ENCODE results near the gene MCM7.
"Not testable (repeated sequence)": the region's sequence is repeated elsewhere in the genome, so short reads cannot be mapped to it uniquely, and the experiment has no call there.

Gene MCM7

DNA sequence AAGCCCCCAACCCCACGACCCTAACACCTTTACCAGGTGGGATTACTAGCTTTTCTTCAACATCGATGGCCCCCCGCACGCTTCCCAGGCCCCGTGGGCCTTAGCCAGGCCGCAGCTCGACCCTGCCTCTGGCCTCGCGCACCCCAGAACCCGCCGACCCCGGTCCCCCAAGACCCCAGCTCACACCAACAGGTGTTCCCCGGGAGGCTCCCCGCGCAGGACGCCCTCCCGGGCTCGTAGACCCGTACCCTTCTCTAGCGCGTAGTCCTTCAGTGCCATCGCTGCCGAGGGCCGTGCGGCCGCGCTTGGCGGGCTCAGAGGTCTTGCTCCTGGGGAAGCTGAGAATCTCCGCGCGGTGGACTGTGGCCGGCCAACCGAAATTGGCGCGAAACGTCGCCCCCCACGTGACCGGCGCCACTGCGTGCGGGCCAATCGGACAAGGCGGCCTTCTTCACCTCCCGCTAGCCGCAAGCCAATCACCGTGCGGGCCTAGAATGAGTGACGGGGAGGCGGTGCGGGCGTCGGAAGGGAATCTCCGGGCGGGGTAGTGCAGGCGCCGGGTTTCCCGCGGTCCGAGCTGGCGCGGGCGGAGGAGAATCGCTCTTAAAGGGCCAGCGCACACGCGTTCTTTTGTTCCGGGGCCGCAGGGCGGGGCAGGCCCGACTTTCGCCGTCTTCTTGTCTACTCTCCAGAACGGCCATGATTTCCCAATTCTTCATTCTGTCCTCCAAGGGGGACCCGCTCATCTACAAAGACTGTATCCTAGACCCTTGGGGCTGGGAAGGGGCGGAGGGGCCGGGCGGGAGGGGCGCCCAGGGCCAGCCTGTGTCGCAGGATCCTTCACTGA, at the start of gene MCM7, which contains the start of gene AP4M1:
Gene MCM7 (minus strand): TSS at position 382 of the 847 bp plus-strand sequence. CDS start 103 bp downstream, at position 279.
Gene AP4M1 (plus strand): TSS at position 628 of the 847 bp plus-strand sequence. CDS start 72 bp downstream, at position 700.
- in situ Hi-C loops (cut with MboI; ENCODE audit: low pct_unique_long_range_greater_than_20kb, low sequenced_read_pairs, unreplicated experiment): no loop called here
- TF ChIP-seq, protein P1, sequence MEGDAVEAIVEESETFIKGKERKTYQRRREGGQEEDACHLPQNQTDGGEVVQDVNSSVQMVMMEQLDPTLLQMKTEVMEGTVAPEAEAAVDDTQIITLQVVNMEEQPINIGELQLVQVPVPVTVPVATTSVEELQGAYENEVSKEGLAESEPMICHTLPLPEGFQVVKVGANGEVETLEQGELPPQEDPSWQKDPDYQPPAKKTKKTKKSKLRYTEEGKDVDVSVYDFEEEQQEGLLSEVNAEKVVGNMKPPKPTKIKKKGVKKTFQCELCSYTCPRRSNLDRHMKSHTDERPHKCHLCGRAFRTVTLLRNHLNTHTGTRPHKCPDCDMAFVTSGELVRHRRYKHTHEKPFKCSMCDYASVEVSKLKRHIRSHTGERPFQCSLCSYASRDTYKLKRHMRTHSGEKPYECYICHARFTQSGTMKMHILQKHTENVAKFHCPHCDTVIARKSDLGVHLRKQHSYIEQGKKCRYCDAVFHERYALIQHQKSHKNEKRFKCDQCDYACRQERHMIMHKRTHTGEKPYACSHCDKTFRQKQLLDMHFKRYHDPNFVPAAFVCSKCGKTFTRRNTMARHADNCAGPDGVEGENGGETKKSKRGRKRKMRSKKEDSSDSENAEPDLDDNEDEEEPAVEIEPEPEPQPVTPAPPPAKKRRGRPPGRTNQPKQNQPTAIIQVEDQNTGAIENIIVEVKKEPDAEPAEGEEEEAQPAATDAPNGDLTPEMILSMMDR (IDR thresholded peaks at IDR 0.05; ENCODE audit: extremely low read depth, insufficient read depth, missing control alignments): no peak
- peak; percentile 99 for DNase-seq (ENCODE audit: low spot score)

DNA sequence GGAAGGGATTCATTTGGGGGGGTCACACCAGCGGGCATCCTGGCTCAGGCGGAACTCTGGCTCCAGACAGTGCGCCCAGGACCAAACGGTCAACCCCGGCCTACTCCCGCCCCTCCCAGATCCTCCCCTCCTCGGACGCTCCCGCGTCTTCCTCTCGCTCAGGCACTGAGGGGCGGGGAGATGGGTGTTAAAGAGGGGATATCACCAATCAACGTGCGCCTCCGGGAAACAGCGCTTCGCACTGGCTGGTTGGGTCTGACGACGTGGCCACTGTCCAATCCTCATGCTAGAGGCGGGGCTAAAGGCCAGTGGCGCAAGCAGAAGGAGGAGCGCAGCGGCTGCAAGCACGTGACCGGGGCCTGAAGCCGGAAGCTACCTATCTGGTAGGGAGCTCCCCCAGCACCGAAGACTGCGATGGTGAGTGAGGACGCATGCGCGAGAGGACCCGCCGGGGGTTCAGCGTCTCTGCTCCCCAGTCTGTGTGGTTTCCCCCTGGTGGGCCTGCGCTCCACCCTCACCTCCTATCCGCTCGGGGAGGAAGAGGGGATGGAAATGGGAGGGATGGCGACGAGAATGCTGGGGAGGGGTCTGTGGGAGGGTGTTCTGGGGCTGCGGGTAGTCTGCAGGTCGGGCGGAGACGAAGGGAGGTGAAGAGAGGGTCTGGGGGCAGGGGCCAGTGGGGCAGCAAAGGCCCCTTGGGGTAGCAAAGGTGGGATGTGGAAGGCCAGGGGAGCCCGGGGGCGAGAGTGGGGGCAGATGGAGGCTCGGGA, 47.5 kb upstream of the MCM7 start, which contains the start of gene LAMTOR4:
Gene LAMTOR4 (plus strand): TSS at position 360 of the 770 bp plus-strand sequence. CDS start 55 bp downstream, at position 415.
- DNase-seq (ENCODE audit: low spot score): peak; percentile 97
- in situ Hi-C loops (cut with MboI; ENCODE audit: low pct_unique_long_range_greater_than_20kb, low sequenced_read_pairs, unreplicated experiment): no loop called here
- TF ChIP-seq, protein P1 (IDR thresholded peaks at IDR 0.05; ENCODE audit: extremely low read depth, insufficient read depth, missing control alignments): no peak

DNA sequence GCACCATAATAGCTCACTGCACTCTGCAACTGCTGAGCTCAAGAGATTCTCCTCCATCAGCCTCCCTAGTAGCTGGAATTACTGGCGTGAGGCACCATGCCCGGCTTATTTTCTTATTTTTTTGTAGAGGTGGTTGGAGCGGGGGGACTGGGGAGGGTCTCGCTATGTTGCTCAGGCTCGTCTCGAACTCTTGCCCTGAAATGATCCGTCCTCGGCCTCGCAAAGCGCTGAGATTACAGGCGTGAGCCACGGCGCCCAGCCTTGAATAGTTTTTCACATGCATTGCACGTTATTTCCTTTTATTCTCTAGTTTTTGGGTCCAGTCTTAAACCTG, 47.0 kb upstream of the MCM7 start:
- DNase-seq (ENCODE audit: low spot score): no peak
- in situ Hi-C loops (cut with MboI; ENCODE audit: low pct_unique_long_range_greater_than_20kb, low sequenced_read_pairs, unreplicated experiment): no loop called here
- TF ChIP-seq, protein P1 (IDR thresholded peaks at IDR 0.05; ENCODE audit: extremely low read depth, insufficient read depth, missing control alignments): no peak

DNA sequence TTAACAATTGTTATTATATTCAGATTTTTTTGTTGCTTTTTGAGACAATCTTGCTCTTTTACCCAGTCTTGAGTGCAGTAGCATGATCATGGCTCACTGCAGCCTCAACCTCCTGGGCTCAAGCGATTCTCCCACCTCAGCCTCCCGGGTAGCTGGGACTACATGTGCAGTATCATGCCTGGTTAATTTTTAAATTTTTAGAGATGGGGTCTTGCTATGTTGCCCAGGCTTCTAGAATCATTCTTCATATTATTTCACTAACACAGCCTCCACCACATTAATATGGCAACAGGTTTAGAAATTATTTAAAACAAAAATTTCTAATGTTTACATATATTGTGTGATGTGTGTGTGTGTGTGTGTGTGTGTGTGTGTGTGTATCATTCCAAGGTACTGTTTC, 46.1 kb upstream of the MCM7 start:
- no peak for DNase-seq (ENCODE audit: low spot score)
- TF ChIP-seq, protein P1 (IDR thresholded peaks at IDR 0.05; ENCODE audit: extremely low read depth, insufficient read depth, missing control alignments): no peak
- in situ Hi-C loops (cut with MboI; ENCODE audit: low pct_unique_long_range_greater_than_20kb, low sequenced_read_pairs, unreplicated experiment): no loop called here

DNA sequence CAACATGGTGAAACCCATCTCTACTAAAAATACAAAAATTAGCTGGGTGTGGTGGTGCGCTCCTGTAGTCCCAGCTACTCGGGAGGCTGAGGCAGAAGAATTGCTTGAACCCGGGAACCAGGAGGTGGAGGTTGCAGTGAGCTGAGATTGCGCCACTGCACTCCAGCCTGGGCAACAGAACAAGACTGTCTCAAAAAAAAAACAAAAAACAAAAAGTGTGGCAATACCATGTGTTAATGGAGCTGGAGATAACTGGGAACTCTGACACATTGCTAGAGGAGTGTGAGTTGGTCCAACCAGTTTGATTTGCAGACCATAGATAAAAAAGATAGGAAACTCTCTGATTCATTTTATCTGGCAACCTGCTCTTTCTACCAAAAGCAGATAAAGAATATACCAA, 45.2 kb upstream of the MCM7 start:
- in situ Hi-C loops (cut with MboI; ENCODE audit: low pct_unique_long_range_greater_than_20kb, low sequenced_read_pairs, unreplicated experiment); DNase-seq (ENCODE audit: low spot score): not testable (repeated sequence)

DNA sequence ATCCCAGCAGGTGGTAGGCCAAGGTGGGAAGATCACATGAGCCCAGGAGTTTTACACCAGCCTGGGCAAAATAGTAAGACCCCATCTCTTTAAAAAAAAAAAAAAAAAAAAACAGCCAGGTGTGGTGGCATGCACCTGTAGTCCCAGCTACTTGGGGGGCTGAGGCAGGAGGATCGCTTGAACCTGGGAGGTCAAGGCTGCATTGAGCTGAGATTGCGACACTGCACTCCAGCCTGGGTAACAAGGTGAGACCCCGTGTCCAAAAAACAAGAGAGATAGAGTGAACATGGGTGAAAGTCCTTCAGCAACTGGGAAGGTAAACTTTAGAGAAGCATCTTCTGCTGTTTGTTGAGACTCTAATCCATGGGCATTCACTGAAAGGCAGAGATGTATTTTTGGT, 41.3 kb upstream of the MCM7 start:
- in situ Hi-C loops (cut with MboI; ENCODE audit: low pct_unique_long_range_greater_than_20kb, low sequenced_read_pairs, unreplicated experiment): no loop called here
- TF ChIP-seq, protein P1 (IDR thresholded peaks at IDR 0.05; ENCODE audit: extremely low read depth, insufficient read depth, missing control alignments): no peak
- no peak for DNase-seq (ENCODE audit: low spot score)

DNA sequence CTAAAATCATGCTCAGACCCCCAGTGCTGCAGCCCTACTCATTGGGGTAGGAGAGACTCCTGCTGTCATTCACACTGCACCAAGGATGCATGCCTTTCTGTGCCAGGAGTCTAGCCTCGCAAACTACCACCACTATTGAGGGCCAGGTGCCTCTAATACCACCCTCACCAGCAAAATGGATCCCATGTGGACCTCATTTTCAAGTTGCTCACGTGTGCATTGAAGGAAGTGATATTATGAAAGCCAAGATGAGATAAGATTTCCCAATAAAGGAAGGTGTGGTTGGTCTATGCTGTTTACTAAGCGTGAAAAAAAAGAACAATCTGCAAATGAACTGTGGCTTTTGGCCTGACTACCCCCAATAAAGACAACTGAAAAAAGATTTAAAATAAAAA, 40.4 kb upstream of the MCM7 start:
- no peak for DNase-seq (ENCODE audit: low spot score)
- in situ Hi-C loops (cut with MboI; ENCODE audit: low pct_unique_long_range_greater_than_20kb, low sequenced_read_pairs, unreplicated experiment): no loop called here
- TF ChIP-seq, protein P1 (IDR thresholded peaks at IDR 0.05; ENCODE audit: extremely low read depth, insufficient read depth, missing control alignments): no peak

All from GM13977 (cell line).